ENCODE data around the gene POMGNT1. TPM values are rescaled to one million over a fixed set of nuclear protein-coding genes. Genes with fewer than 3 reads are reported as not detected.

The POMGNT1 gene
- polyA plus RNA-seq, 1 donor from 2014 or later = 128 TPM

- Histone ChIP-seq H3K27ac (ENCODE audit: low read length) (no peak overlapping the region), H3K36me3 (ENCODE audit: insufficient read depth, low read length) (no peaks in the 10 kb centered on the region), H3K4me2 (ENCODE audit: low read length) (no peak overlapping the region)
Observed at GRCh38 chr1:46205791-46206190, 7.6 kb upstream of the POMGNT1 start.

GRCh38 chr1:46205141-46205540, 6.9 kb upstream of the POMGNT1 start:
- H3K4me3 ChIP-seq (ENCODE audit: low read length) = no peak overlapping the region
- no peaks in the 10 kb centered on the region for H3K36me3 ChIP-seq (ENCODE audit: insufficient read depth, low read length)
- no peak overlapping the region for H2AFZ ChIP-seq (ENCODE audit: low read depth, low read length)
- H3K9ac ChIP-seq (ENCODE audit: low read length) = no peak overlapping the region
- no peaks in the 10 kb centered on the region for H3K9me2 ChIP-seq (ENCODE audit: insufficient read depth, low read length)
- H3K27ac ChIP-seq (ENCODE audit: low read length) = no peak overlapping the region
- no peaks in the 10 kb centered on the region for H3K9me3 ChIP-seq (ENCODE audit: low read length)
- peaks cover 11% of the 10 kb centered on the region for H3K27me3 ChIP-seq (ENCODE audit: insufficient read depth, low read depth, low read length)
- H4K20me1 ChIP-seq (ENCODE audit: insufficient read depth) = no peaks in the 10 kb centered on the region
- no peaks in the 10 kb centered on the region for H3F3A ChIP-seq (ENCODE audit: insufficient read depth, low read length, poor library complexity, severe bottlenecking)
- H3K4me2 ChIP-seq (ENCODE audit: low read length) = no peak overlapping the region
- no peaks in the 10 kb centered on the region for H3K79me2 ChIP-seq (replicated peaks; ENCODE audit: insufficient read depth, low read length)
- TF ChIP-seq TAF1 (IDR thresholded peaks at IDR 0.05; ENCODE audit: low read depth) = no peak
- no peak for TF ChIP-seq SMC3 (conservative IDR thresholded peaks at IDR 0.05; ENCODE audit: poor library complexity)
- no peak for TF ChIP-seq EP300 (conservative IDR thresholded peaks at IDR 0.05; ENCODE audit: poor library complexity, severe bottlenecking)
- no peak for TF ChIP-seq REST (IDR thresholded peaks at IDR 0.05; ENCODE audit: borderline replicate concordance)
- no peak for TF ChIP-seq RAD21 (conservative IDR thresholded peaks at IDR 0.05)
- no peak for TF ChIP-seq POLR2AphosphoS5 (IDR thresholded peaks at IDR 0.05)
- no peak for TF ChIP-seq MXI1 (conservative IDR thresholded peaks at IDR 0.05; ENCODE audit: poor library complexity, severe bottlenecking)

More at GRCh38 chr1:46205791-46206190, 7.6 kb upstream of the POMGNT1 start:
- Histone ChIP-seq H3K79me2 (replicated peaks; ENCODE audit: insufficient read depth, low read length) (no peaks in the 10 kb centered on the region), H3K9me3 (ENCODE audit: low read length) (no peaks in the 10 kb centered on the region), H3K4me3 (ENCODE audit: low read length) (no peak overlapping the region), H3K9ac (ENCODE audit: low read length) (no peak overlapping the region), H3K9me2 (ENCODE audit: insufficient read depth, low read length) (no peaks in the 10 kb centered on the region), H4K20me1 (ENCODE audit: insufficient read depth) (no peaks in the 10 kb centered on the region), H2AFZ (ENCODE audit: low read depth, low read length) (no peak overlapping the region), H3K27me3 (ENCODE audit: insufficient read depth, low read depth, low read length) (peaks cover 11% of the 10 kb centered on the region), H3F3A (ENCODE audit: insufficient read depth, low read length, poor library complexity, severe bottlenecking) (no peaks in the 10 kb centered on the region)
- TF ChIP-seq POLR2AphosphoS5 (IDR thresholded peaks at IDR 0.05) = no peak
- no peak for TF ChIP-seq RAD21 (conservative IDR thresholded peaks at IDR 0.05)
- TF ChIP-seq EP300 (conservative IDR thresholded peaks at IDR 0.05; ENCODE audit: poor library complexity, severe bottlenecking) = no peak
- no peak for TF ChIP-seq SMC3 (conservative IDR thresholded peaks at IDR 0.05; ENCODE audit: poor library complexity)
- no peak for TF ChIP-seq REST (IDR thresholded peaks at IDR 0.05; ENCODE audit: borderline replicate concordance)
- no peak for TF ChIP-seq TAF1 (IDR thresholded peaks at IDR 0.05; ENCODE audit: low read depth)
- TF ChIP-seq CTCF (IDR thresholded peaks at IDR 0.05; ENCODE audit: poor library complexity, severe bottlenecking) = no peak
- TF ChIP-seq MXI1 (conservative IDR thresholded peaks at IDR 0.05; ENCODE audit: poor library complexity, severe bottlenecking) = no peak
- no peak for TF ChIP-seq EZH2 (IDR thresholded peaks at IDR 0.05; ENCODE audit: borderline replicate concordance, insufficient read depth, low read length, poor library complexity, severe bottlenecking)

Data from neural cell (in vitro differentiated cells).